ENCODE measurements around the gene SERPINI1. TPM values are rescaled to one million over a fixed set of nuclear protein-coding genes. Genes with fewer than 3 reads are reported as not detected.

Gene SERPINI1
- total and polyA plus RNA-seq, 9 donors = 6.3 to 15.0 (median 9.1) TPM

GRCh38 chr3:167870759-167871158 lies 135.2 kb downstream of the SERPINI1 start:
- DNase-seq = peak; percentile 33
- no peaks in the 10 kb centered on the region for H3K4me1 ChIP-seq (ENCODE audit: control insufficient read depth, insufficient read depth, low read length)
- no CpG with 5 or more reads among the region's 4 CpGs for WGBS (ENCODE audit: insufficient coverage)
- H3K36me3 ChIP-seq (ENCODE audit: control insufficient read depth, insufficient read depth, low read length) = no peaks in the 10 kb centered on the region
- H3K4me3 ChIP-seq (ENCODE audit: low read length) = no peak overlapping the region
- H3K27me3 ChIP-seq (ENCODE audit: control insufficient read depth, insufficient read depth, low read length) = no peaks in the 10 kb centered on the region
- peak overlapping the region; percentile 90 for H3K27ac ChIP-seq (ENCODE audit: low read length)
- H3K9me3 ChIP-seq (replicated peaks; ENCODE audit: control insufficient read depth, low read depth, low read length) = no peaks in the 10 kb centered on the region

GRCh38 chr3:167872032-167872431 lies 136.5 kb downstream of the SERPINI1 start:
- DNase-seq = no peak
- Histone ChIP-seq H3K27me3 (ENCODE audit: control insufficient read depth, insufficient read depth, low read length) (no peaks in the 10 kb centered on the region), H3K4me1 (ENCODE audit: control insufficient read depth, insufficient read depth, low read length) (no peaks in the 10 kb centered on the region), H3K4me3 (ENCODE audit: low read length) (no peak overlapping the region), H3K9me3 (replicated peaks; ENCODE audit: control insufficient read depth, low read depth, low read length) (no peaks in the 10 kb centered on the region), H3K36me3 (ENCODE audit: control insufficient read depth, insufficient read depth, low read length) (no peaks in the 10 kb centered on the region), H3K27ac (ENCODE audit: low read length) (peak overlapping the region; percentile 6)
- no CpG with 5 or more reads among the region's 3 CpGs for WGBS (ENCODE audit: insufficient coverage)

GRCh38 chr3:167872941-167873340 lies 137.4 kb downstream of the SERPINI1 start:
- no CpG with 5 or more reads among the region's 1 CpG for WGBS (ENCODE audit: insufficient coverage)
- Histone ChIP-seq H3K4me3 (ENCODE audit: low read length) (no peak overlapping the region), H3K27me3 (ENCODE audit: control insufficient read depth, insufficient read depth, low read length) (no peaks in the 10 kb centered on the region), H3K4me1 (ENCODE audit: control insufficient read depth, insufficient read depth, low read length) (no peaks in the 10 kb centered on the region), H3K27ac (ENCODE audit: low read length) (no peak overlapping the region), H3K9me3 (replicated peaks; ENCODE audit: control insufficient read depth, low read depth, low read length) (no peaks in the 10 kb centered on the region), H3K36me3 (ENCODE audit: control insufficient read depth, insufficient read depth, low read length) (no peaks in the 10 kb centered on the region)
- no peak for DNase-seq

GRCh38 chr3:167874671-167875372 lies 139.3 kb downstream of the SERPINI1 start:
- Histone ChIP-seq H3K9me3 (replicated peaks; ENCODE audit: control insufficient read depth, low read depth, low read length) (no peaks in the 10 kb centered on the region), H3K4me1 (ENCODE audit: control insufficient read depth, insufficient read depth, low read length) (no peaks in the 10 kb centered on the region), H3K27me3 (ENCODE audit: control insufficient read depth, insufficient read depth, low read length) (no peaks in the 10 kb centered on the region), H3K36me3 (ENCODE audit: control insufficient read depth, insufficient read depth, low read length) (no peaks in the 10 kb centered on the region), H3K4me3 (ENCODE audit: low read length) (no peak overlapping the region), H3K27ac (ENCODE audit: low read length) (peak overlapping the region; percentile 45)
- peak; percentile 53 for DNase-seq

Other genes starting within 250 kb of the SERPINI1 start
- gene WDR49, start 81.8 kb upstream of the SERPINI1 start, total RNA-seq = 0.58 TPM
- gene WDR49, start 81.8 kb upstream of the SERPINI1 start, polyA plus RNA-seq (ENCODE audit: insufficient read depth in 1 of 8, insufficient read length in 8 of 8, low replicate concordance in 1 of 8) = under 1 TPM in 6 of 8 donors, not detected in 2; 0.05 to 0.45 (median 0.26) TPM
- gene PDCD10, start 829 bp upstream of the SERPINI1 start, total RNA-seq = 37.1 TPM
- gene PDCD10, start 829 bp upstream of the SERPINI1 start, polyA plus RNA-seq (ENCODE audit: insufficient read depth in 1 of 8, insufficient read length in 8 of 8, low replicate concordance in 1 of 8) = 10 to 100 TPM; 28.4 to 37.6 (median 30.6) TPM